Calu3 (cell line): ENCODE measurements around the gene DEFB110. TPM values are rescaled to one million over a fixed set of nuclear protein-coding genes. Genes with fewer than 3 reads are reported as not detected.

Experiments used
- BruUV-seq: library from RNA; stranded (reverse); fragments of 400-500 nt; replicated peaks from 2 replicates; lab custom pipeline; 2021; lab: Mats Ljungman, UMichigan
- CTCF ChIA-PET: fragments of 300-600 bp; sonication (Branson Sonifier 250); formaldehyde crosslinking; loops from one replicate; lab custom pipeline; 2022; ENCODE audit warnings: antibody characterized with exemption; lab: Charles Lee
- DNase-seq: peaks from one replicate; pipeline ENCODE4 v3.0.0; 2022
- H3K27ac Mint-ChIP-seq: one replicate; pipeline ENCODE4 v1.8.0; 2022; ENCODE audit warnings: mixed read lengths; ENCODE audit not compliant: unreplicated experiment
- H3K27me3 Mint-ChIP-seq: one replicate; pipeline ENCODE4 v1.8.0; 2022; ENCODE audit warnings: mixed read lengths; ENCODE audit not compliant: unreplicated experiment
- H3K36me3 Mint-ChIP-seq: one replicate; pipeline ENCODE4 v1.8.0; 2022; ENCODE audit warnings: mild to moderate bottlenecking, moderate library complexity, mixed read lengths; ENCODE audit not compliant: insufficient read depth, unreplicated experiment
- H3K4me1 Mint-ChIP-seq: one replicate; pipeline ENCODE4 v1.8.0; 2022; ENCODE audit warnings: mild to moderate bottlenecking, low read depth, mixed read lengths; ENCODE audit not compliant: unreplicated experiment
- H3K4me3 Mint-ChIP-seq: one replicate; pipeline ENCODE4 v1.8.0; 2022; ENCODE audit warnings: mild to moderate bottlenecking, low read depth, moderate library complexity, mixed read lengths; ENCODE audit not compliant: unreplicated experiment
- H3K9me3 Mint-ChIP-seq: one replicate; pipeline ENCODE4 v1.8.0; 2022; ENCODE audit warnings: low read depth, mixed read lengths; ENCODE audit not compliant: unreplicated experiment
- intact Hi-C: fragments of 100-400 bp; cut with micrococcal nuclease; formaldehyde crosslinking; loops from one replicate; pipeline ENCODE4 v1.10.0; 2022; ENCODE audit not compliant: unreplicated experiment
- total RNA-seq: library from RNA; stranded (reverse); gene quantifications from 2 replicates; pipeline ENCODE4 v1.2.3, GENCODE V29; 2022
- TF ChIP-seq, protein P1 (sequence below): fragments of 200-600 bp; IDR thresholded peaks from one replicate; pipeline ENCODE4 v1.8.0; 2022; ENCODE audit warnings: antibody characterized with exemption; ENCODE audit not compliant: unreplicated experiment

DEFB110 gene
- total RNA-seq, 1 experiment from 2014 or later, result not detected

DNA sequence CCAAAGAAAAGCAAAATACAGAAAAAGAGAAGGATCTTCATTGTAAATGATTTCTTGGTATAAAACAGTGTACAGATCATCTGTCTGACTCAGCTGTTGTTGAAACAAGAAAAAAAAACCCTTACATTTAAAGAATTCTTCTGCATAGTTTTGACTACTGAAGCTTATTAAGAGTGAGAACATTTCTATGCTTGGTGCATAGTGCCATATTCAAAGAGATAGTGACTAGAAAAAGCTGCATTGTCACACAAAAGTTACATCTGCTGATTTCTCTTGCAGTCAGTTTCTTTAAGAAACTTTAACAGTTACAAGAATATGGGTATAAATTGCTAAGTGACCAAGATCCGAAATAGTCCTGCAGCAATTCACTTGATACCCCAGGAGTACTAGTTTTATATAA, 28.0 kb upstream of the DEFB110 start, which contains the start of gene DEFB112:
DEFB112 (minus strand) TSS at position 101 of the 400 bp plus-strand sequence; CDS start at position 41, 60 bp downstream.
- H3K27me3 Mint-ChIP-seq, result no peaks in the 10 kb centered on the region
- no TSS peak for BruUV-seq
- TF ChIP-seq, protein P1, sequence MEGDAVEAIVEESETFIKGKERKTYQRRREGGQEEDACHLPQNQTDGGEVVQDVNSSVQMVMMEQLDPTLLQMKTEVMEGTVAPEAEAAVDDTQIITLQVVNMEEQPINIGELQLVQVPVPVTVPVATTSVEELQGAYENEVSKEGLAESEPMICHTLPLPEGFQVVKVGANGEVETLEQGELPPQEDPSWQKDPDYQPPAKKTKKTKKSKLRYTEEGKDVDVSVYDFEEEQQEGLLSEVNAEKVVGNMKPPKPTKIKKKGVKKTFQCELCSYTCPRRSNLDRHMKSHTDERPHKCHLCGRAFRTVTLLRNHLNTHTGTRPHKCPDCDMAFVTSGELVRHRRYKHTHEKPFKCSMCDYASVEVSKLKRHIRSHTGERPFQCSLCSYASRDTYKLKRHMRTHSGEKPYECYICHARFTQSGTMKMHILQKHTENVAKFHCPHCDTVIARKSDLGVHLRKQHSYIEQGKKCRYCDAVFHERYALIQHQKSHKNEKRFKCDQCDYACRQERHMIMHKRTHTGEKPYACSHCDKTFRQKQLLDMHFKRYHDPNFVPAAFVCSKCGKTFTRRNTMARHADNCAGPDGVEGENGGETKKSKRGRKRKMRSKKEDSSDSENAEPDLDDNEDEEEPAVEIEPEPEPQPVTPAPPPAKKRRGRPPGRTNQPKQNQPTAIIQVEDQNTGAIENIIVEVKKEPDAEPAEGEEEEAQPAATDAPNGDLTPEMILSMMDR, result no peak

DNA sequence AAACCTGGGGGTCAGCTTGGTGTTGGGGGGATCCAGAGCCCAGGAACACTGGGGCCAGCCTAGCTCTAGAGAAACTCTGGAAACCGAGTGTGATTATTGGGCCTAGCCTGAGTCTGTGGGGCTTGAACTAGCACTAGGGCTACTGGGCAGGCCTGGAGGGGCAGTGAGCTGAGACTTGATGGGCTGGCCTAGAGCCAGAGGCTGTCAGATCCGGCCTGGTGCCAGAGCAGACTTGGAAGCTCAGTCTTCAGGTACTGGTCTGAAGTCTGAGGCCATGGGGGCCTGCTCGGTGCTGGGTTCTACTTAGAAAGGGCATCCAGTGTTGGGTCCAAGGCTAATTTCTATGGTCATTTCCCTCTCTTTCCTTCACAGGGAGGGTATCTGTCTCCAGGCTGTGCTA, 25.2 kb upstream of the DEFB110 start:
- intact Hi-C loops, result no loop called here
- H3K27me3 Mint-ChIP-seq, result no peaks in the 10 kb centered on the region
- H3K9me3 Mint-ChIP-seq, result no peaks in the 10 kb centered on the region
- H3K4me1 Mint-ChIP-seq, result no peaks in the 10 kb centered on the region
- no peak overlapping the region for H3K4me3 Mint-ChIP-seq
- no peaks in the 10 kb centered on the region for H3K36me3 Mint-ChIP-seq
- no peak overlapping the region for H3K27ac Mint-ChIP-seq
- BruUV-seq, result no TSS peak
- no peak for DNase-seq
- CTCF ChIA-PET, result no interaction called here
- TF ChIP-seq, protein P1, result no peak

More for the DNA sequence above, 28.0 kb upstream of the DEFB110 start, which contains the start of gene DEFB112:
- H3K36me3 Mint-ChIP-seq, result no peaks in the 10 kb centered on the region
- no peak within 1 kb of the TSS for H3K4me3 Mint-ChIP-seq
- intact Hi-C loops, result no loop called here
- CTCF ChIA-PET, result no interaction called here
- no peak for DNase-seq
- no peak within 1 kb of the TSS for H3K27ac Mint-ChIP-seq
- H3K9me3 Mint-ChIP-seq, result no peaks in the 10 kb centered on the region
- no peaks in the 10 kb centered on the region for H3K4me1 Mint-ChIP-seq

DNA sequence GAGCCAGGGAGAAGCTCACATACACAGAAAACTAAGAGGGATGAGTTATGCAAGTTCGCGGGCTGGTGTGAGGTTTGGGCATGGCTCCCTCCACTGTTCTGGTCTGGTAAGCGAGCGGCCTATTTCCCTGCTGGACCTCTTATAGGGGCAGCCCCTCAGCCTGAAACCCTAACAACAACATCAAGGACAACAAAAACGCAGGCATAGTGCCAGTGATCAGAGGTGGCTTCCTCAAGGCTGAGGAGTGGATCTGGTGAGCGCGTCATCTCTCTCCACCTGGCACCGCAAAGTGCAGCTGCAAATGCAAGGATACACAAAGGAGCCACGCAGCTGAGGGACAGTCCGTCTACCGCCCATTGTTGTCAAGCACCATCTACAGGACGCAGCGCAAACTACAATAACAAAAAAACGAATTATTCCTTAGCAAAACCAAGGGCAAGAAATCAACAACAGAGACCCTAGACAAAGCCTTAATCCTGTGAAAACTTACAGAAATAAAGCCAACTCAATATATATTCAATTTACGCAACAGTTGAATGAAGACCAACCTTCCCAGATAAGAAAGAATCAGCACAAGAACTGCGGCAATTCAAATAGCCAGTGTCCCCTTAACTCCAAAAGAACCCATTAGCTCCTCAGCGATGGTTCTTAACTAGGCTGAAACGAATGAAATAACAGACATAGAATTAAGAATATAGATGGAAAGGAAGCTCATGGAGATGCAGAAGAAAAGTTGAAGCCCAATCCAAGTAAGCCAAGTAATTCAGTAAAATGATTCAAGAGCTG, 9.2 kb upstream of the DEFB110 start:
- Mint-ChIP-seq H3K27ac (no peak overlapping the region), H3K36me3 (no peaks in the 10 kb centered on the region), H3K27me3 (no peaks in the 10 kb centered on the region), H3K9me3 (no peaks in the 10 kb centered on the region), H3K4me3 (no peak overlapping the region), H3K4me1 (no peaks in the 10 kb centered on the region)
- TF ChIP-seq, protein P1, result no peak
- DNase-seq, result no peak
- BruUV-seq, result no TSS peak
- intact Hi-C loops, result no loop called here
- CTCF ChIA-PET, result interaction anchor here (1.2 kb wide), 1 partner anchor 89 kb away, joined by 3 read pairs; no protein-coding TSS in a partner anchor

DNA sequence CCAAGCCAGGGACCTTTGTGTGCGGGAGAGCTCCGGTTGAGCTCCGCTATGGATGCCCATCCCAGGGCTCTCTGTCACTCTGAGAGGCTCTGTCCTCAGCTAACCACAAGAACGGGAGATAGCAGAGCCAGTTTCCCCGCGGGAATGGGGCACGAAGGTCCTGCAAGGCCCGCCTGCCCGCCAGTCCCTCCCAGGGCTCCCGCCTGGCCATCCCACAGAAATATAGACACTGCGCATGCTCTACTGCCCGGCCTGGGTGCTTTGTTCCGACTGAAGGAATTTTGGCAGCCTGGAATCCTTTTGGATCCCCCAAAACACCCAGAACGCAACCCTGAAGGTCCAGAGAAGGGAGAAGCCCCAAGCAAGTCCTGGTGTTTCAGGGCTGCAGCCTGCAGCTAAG, 8.6 kb upstream of the DEFB110 start:
- Mint-ChIP-seq H3K4me3 (no peak overlapping the region), H3K9me3 (peaks cover 2% of the 10 kb centered on the region), H3K27ac (no peak overlapping the region), H3K27me3 (no peaks in the 10 kb centered on the region), H3K36me3 (no peaks in the 10 kb centered on the region), H3K4me1 (no peaks in the 10 kb centered on the region)
- CTCF ChIA-PET, result interaction anchor here (1.2 kb wide), 1 partner anchor 89 kb away, joined by 3 read pairs; no protein-coding TSS in a partner anchor
- no peak for DNase-seq
- TF ChIP-seq, protein P1, result no peak
- intact Hi-C loops, result no loop called here
- no TSS peak for BruUV-seq
